Raji (cell line): ENCODE measurements around the gene C1orf210.

Experiments
- POLR2A ChIP-seq: IDR thresholded peaks from 2 replicates; pipeline ENCODE4 v1.6.1; 2011; ENCODE audit warnings: low read depth, low read length, control low read depth; ENCODE audit not compliant: insufficient read depth

C1orf210 gene

DNA sequence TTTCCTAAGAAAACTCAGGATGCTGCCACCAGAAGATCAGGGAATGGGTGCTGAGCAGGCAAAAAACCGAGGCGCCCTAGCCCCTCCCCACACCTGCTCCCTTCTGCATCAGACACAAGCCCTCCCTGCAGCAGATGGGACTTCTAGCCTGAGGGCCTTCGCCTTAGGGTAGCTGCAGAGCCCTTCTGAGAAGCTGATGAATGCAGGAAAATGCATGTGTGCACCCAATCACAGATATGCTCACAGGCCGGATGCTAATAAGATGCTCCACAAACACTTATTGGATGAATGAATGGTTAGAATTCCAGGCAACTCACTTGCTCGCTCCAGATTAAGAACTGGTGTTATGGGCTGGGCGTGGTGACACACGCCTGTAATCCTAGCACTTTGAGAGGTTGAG lies 6.8 kb upstream of the C1orf210 start:
- TF ChIP-seq POLR2A = no peak

DNA sequence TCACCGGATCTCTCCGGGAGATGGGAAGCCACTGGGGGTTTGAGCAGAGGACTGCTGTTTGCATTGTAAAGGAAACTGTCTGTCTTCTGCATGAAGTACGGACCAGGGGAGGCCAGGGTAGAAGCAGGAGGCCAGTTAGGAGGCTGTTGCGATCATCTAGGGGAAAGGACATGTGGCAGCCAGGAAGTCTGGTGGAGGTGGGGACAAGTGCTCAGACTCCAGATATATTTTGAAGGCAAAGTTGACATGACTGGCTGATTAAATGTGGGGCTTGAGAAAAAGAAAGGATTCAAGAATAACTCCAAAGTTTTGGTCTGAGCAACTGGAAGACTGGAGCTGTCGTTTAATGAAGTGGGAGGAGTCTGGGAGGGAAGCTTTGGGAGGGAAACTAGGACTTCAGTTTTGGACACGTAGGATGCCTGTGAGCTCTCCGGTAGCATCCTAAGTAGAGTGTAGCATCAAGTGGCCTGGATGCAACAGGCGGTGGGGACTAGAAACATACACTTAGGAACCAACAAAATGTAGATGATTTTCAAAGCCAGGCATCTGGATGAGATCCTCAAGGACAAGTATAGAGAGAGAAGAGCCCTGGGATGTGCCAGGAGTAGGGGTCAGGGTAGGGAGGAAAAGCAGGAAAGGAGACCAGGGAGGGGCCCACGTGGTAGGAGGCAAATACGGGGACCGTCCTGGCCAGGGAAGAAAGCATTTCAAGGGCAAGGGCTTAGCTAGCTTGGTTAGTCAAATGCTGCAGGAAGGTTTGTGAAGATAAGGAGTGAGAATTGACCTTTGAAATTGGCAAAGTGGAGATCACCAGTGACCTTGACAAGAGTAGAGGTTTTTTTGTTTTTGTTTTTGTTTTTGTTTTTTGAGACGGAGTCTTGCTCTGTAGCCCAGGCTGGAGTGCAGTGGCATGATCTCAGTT lies 3.7 kb upstream of the C1orf210 start:
- no peak for TF ChIP-seq POLR2A

DNA sequence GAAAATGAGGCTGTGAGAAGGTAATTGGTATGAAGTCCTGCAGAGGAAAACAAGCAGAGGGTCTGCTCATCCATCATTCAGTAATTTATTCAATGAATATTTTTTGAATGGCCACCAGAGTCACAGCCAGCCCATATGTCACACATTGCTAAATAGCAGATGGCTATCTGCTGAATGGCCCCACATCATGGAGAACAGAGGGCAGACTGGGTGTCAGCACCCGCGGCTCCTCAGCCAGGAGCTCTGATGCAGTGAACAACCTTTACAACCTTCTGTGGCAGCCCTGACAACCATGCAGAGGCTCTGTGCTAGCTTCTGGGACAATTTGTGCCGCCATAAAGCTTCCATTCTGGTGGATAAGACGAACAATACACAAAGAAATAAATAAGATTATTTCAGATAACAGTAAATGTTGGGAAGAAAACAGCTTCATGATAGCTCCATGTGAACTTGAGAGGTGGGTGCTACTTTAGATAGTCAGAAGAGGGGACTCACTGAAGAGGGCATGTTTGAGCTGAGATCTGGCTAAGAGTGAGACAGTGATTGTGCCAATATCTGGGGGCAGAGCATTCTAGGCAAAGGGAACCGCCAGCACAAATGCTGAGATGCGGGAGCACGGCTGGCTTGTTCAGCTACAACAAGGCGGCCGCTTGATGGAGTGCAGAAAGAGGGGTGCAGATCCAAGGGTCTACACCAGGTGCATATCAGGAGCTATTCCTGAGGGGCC lies 2.8 kb upstream of the C1orf210 start:
- TF ChIP-seq POLR2A = no peak

GRCh38 chr1:43286533-43286932 lies 1.2 kb upstream of the C1orf210 start:
- no peak for TF ChIP-seq POLR2A

GRCh38 chr1:43286115-43286514 lies 734 bp upstream of the C1orf210 start:
- TF ChIP-seq POLR2A = no peak

DNA sequence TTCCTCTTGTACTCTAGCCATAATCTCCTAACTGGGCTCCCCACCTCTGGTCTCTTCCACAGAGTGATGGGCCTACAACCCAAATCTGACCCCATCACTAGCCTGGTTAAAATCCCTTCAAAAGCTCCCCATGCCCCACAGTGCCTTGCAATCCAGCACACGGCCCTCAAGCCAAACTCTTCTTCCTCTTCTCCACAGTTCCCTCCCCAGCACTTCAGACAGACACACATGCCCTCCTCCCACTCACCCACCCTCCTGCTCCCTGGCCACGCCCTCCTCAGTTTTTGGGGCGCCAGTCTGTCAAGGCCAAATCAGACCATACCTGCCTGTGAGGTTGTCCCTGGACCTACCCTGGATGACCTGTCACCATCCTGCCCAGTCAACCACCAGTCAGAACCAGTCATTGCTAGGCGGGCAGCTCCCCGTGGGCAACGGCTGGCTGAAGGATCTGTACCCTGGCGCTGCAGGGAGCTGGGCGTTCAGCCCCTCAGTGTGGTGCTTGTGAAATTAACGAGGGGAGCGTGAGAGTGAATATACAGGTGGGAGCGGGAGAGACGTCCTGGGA lies 753 bp downstream of the C1orf210 start:
- TF ChIP-seq POLR2A = no peak

GRCh38 chr1:43284065-43284464 lies 1.3 kb downstream of the C1orf210 start:
- no peak for TF ChIP-seq POLR2A

DNA sequence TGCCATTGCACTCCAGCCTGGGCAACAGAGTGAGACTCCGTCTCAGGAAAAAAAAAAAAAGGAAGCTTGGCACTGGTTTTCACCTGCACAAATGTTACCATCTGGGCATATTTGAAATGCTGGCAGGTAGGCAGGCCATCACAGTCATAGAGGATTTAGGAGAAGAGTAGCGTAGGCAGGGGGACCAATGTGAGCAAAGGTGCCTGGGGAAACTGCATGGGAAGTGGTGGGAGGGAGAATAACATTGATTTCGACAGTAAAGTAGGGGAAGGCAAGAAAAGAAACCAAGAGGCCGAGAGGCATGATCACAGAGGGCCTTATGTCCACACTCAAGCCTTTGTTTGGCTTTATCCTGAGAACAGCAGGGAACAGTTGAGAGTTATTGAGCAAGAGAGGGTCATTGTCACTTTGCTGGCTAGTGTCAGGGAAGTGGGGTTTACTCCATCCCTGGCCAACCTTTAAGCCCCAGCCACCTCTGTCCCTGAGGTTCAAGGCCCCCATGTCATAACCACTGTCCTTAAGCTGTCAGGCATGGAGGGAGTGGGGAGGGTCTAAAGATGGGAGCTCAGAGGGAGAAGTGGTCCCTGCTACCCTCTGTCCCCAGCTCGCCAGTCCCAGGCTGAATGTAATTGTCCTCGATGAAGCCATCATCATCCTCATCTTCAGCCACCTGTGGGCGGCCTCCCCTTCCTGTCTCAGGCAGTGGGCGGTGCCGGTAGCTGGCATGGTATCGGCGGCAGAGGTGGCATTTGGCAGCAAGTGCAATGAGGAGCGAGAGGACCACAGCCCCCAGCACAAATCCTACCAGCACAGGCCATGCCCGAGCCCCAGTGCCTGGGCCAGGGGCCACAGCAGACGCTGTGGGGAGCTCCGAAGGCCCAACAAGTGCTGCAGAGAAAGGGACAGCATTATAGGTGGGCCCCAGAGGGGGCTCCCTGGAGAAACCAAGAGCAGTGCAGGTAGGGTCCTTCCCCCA lies 2.9 kb downstream of the C1orf210 start:
- no peak for TF ChIP-seq POLR2A

- TF ChIP-seq POLR2A = no peak
These were observed 4.7 kb downstream of the C1orf210 start for GRCh38 chr1:43280692-43281091.

- no peak for TF ChIP-seq POLR2A
These were observed 5.7 kb downstream of the C1orf210 start for GRCh38 chr1:43279666-43280065.

DNA sequence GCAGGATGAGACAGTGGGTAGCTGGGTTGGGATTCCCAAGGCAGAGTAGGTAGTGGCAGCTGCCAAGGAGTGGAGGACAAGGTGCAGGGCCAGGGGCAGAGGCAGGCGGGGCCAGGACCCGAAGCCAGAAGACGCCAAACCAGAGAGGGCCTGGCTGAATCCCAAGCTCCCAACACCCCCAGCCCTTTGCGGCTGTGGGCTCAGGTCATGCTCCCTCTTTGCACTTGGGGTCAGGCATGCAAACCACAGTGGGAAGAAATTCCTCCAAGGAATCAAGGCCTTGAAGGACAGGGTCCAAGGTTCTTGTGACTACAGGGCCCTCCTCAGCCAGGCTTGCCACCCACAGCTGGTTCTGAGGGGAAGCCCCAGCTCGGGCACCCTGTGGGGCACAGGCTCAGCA lies 6.2 kb downstream of the C1orf210 start:
- TF ChIP-seq POLR2A = no peak

DNA sequence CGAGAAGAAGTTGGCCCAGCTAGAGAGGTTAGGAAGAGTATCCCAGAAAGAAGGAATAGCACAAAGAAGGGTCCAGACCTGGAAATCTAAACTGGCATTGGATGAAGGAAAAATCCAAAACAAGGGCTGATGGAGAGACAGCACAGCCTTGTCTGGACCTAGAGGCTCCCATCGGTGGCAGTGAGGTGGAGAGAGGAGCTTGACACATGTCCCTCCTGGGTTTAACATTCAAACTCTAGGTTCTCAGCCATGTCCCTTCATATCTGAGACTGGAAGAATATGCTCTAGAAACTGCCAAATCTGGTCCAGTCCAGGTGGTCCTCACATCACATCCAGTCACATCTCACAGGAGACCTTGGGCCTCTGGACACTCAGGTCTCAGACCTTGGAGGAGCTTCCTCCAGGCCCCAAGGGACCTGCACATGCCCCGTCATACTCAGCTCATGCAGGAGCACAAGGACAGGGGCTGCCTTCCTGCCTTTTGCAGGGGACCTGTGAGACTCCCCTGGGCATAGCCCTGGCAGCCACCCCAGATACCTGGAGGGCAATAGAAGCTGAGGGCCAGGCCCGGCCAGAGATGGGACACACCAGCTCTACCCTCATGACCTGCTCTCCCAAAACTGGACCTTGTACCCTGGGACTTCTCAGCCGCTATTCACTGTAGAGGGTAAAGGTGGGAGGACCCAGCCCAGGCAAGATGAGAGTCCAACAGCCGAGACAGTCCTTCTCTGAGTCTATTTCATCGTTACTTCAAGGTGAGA lies 8.1 kb downstream of the C1orf210 start:
- no peak for TF ChIP-seq POLR2A

DNA sequence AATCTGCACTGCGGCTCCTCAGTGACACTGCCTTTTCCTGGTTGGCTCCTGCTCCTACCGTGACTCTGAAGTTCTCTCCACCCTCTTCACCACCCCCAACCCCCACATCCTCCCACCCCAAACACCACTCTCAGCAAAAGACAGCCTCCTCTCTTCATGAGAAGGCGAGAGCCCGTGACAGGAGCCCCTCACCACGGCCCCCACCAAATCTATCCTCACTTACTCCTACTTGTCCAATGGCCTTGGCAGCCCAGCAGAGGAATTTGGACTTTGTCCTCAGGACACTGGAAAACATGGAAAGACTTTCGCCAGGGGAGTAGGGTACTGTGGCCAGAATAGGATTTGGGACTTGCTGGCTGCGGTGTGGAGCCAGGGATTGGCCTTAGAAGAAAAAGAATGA lies 8.7 kb downstream of the C1orf210 start:
- no peak for TF ChIP-seq POLR2A
